ENCODE data around the gene DYRK1A. TPM values are rescaled to one million over a fixed set of nuclear protein-coding genes. Genes with fewer than 3 reads are reported as not detected.
A peak's percentile ranks its signal among the peaks of the same experiment; 100 is the strongest.

DYRK1A gene
- total and polyA plus RNA-seq, 10 of the 15 experiments (the other 5 are each of a cell fraction or from before 2014, with no cell fraction given): 2.4 to 68.6 (median 30.7) TPM

GRCh38 chr21:37536616-37537278 is 170.2 kb downstream of the DYRK1A start (continued):
- TF ChIP-seq CBFB (IDR thresholded peaks at IDR 0.05; ENCODE audit: low read depth): no peak
- TF ChIP-seq SUPT20H (IDR thresholded peaks at IDR 0.05; ENCODE audit: borderline replicate concordance, control insufficient read depth, low read depth, low read length): no peak

GRCh38 chr21:37537391-37537996 is 170.9 kb downstream of the DYRK1A start:
- Histone ChIP-seq H3K9me3 (replicated peaks; ENCODE audit: control insufficient read depth, insufficient read depth, low read length) (peaks cover 4% of the 10 kb centered on the region), H4K20me1 (ENCODE audit: control insufficient read depth, insufficient read depth) (no peaks in the 10 kb centered on the region), H2AFZ (ENCODE audit: control insufficient read depth, low read depth, low read length) (no peak overlapping the region), H3K4me1 (ENCODE audit: control insufficient read depth, insufficient read depth, low read length) (peaks cover 3% of the 10 kb centered on the region; the same call in 1 of the 2 replicates), H3K27me3 (replicated peaks in 1 of 2; ENCODE audit: control insufficient read depth in 2 of 2, insufficient read depth in 2 of 2, low read length in 1 of 2) (no peaks in the 10 kb centered on the region; a peak in 1 of 4 replicates), H3K4me3 (no peak overlapping the region), H3K36me3 (ENCODE audit: control insufficient read depth in 2 of 2, insufficient read depth in 2 of 2, low read length in 1 of 2) (no peaks in the 10 kb centered on the region), H3K79me2 (ENCODE audit: control insufficient read depth, insufficient read depth, low read length) (no peaks in the 10 kb centered on the region), H3K9ac (ENCODE audit: control insufficient read depth, insufficient read depth, low read length) (no peak overlapping the region), H3K4me2 (ENCODE audit: control insufficient read depth, insufficient read depth) (no peak overlapping the region), H3K27ac (ENCODE audit: control insufficient read depth, insufficient read depth) (no peak overlapping the region)
- TF ChIP-seq TAF1 (IDR thresholded peaks at IDR 0.05; ENCODE audit: borderline replicate concordance, low read depth, low read length): 0 out of 2 replicates have a peak, but pooled peaks have one; percentile 15
- no peak for TF ChIP-seq RAD51 (IDR thresholded peaks at IDR 0.05)
- intact Hi-C loops (cut with micrococcal nuclease; ENCODE audit: unreplicated experiment) (no loop called here), in situ Hi-C loops (cut with MboI) (no loop called here)
- WGBS (ENCODE audit: insufficient coverage, insufficient replicate concordance, low lambda C conversion rate, missing lambda C conversion rate): 71% methylated on average over 4 of the region's 4 CpGs
- RAD21 ChIA-PET (ENCODE audit: unreplicated experiment): no interaction called here
- FAIRE-seq: no peak
- CTCF ChIA-PET: no interaction called here
- POLR2A ChIA-PET: interaction anchor here (0.7 kb wide), 1 partner anchor 14 kb away, joined by 4 read pairs; no protein-coding TSS in a partner anchor
- no peak for DNase-seq (ENCODE audit: low read depth, low spot score)
- ATAC-seq: no peak
- SMC1A ChIA-PET (ENCODE audit: uncharacterized antibody, unreplicated experiment): interaction anchor here (1.6 kb wide), 1 partner anchor 12 kb away, joined by 4 read pairs; no protein-coding TSS in a partner anchor
- BruUV-seq (replicated peaks): no TSS peak

Measured in GM12878 (cell line).